ENCODE results near the gene NHSL2.

NHSL2 gene

DNA sequence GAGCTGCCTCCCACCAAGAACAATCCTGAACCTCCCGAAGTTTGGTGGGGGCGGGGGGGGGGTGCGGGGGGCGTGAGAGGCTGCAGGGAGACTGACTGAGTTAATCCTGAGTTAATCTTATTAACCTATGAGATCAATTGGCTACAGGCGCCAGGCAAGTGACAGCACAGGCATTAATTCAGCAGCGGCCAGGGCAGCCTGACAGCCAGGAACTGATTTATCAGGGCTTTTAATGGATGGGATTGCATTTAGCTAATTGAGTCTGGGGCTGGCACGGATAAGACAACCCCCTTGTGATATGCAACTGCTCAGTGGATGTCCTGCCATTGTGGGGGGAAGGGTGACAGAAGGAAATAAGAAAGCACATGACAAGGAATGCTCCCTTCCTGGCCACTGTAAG lies 204.7 kb downstream of the NHSL2 start:
- Histone ChIP-seq H3K9me3 (ENCODE audit: severe bottlenecking) (no peaks in the 10 kb centered on the region), H3K4me3 (ENCODE audit: low read depth, low read length) (no peak overlapping the region), H3K27me3 (ENCODE audit: insufficient read depth, low read depth, severe bottlenecking) (no peaks in the 10 kb centered on the region), H3K27ac (peak overlapping the region; percentile 97), H3K36me3 (no peaks in the 10 kb centered on the region; the same call in 1 of the 2 replicates)
- DNase-seq = peak; percentile 97
- TF ChIP-seq CTCF (IDR thresholded peaks at IDR 0.05; ENCODE audit: low read depth, low read length) = no peak

DNA sequence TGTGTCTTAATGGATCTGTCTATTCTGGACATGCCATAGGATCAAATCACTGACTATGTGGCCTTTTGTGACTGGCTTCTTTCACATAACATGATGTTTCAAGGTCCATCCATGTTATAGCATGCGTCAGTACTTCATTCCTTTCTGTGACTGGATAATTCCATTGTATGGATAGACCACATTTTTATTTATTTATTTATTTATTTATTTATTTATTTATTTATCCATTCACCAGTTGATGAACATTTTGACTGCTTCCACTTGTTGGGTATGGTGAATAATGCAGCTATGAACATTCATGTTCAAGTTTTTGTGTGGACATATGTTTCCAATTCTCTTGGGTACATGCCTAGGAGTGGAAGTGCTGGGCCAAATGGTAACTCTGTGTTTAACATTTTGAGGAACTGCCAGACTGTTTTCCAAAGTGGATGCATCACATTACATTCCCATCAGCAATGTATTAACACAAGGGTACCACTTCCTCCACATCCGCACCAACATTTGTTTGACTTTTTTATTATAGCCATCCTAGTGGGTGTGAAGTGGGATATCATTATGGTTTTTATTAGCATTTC lies 207.1 kb downstream of the NHSL2 start:
- DNase-seq = no peak
- no peaks in the 10 kb centered on the region for H3K9me3 ChIP-seq (ENCODE audit: severe bottlenecking)
- H3K27me3 ChIP-seq (ENCODE audit: insufficient read depth, low read depth, severe bottlenecking) = no peaks in the 10 kb centered on the region
- no peak overlapping the region for H3K27ac ChIP-seq
- no peak for TF ChIP-seq CTCF (IDR thresholded peaks at IDR 0.05; ENCODE audit: low read depth, low read length)
- H3K4me3 ChIP-seq (ENCODE audit: low read depth, low read length) = no peak overlapping the region
- H3K36me3 ChIP-seq = no peaks in the 10 kb centered on the region

- no peaks in the 10 kb centered on the region for H3K27me3 ChIP-seq (ENCODE audit: insufficient read depth, low read depth, severe bottlenecking)
- DNase-seq = no peak
- H3K36me3 ChIP-seq = no peaks in the 10 kb centered on the region
- H3K9me3 ChIP-seq (ENCODE audit: severe bottlenecking) = no peaks in the 10 kb centered on the region
- H3K4me3 ChIP-seq (ENCODE audit: low read depth, low read length) = no peak overlapping the region
- H3K27ac ChIP-seq = no peak overlapping the region
- no peak for TF ChIP-seq CTCF (IDR thresholded peaks at IDR 0.05; ENCODE audit: low read depth, low read length)
Observed at GRCh38 chrX:72120837-72121236, 210.2 kb downstream of the NHSL2 start.

GRCh38 chrX:72121383-72121782 lies 210.7 kb downstream of the NHSL2 start:
- Histone ChIP-seq H3K36me3 (no peaks in the 10 kb centered on the region), H3K27ac (no peak overlapping the region), H3K27me3 (ENCODE audit: insufficient read depth, low read depth, severe bottlenecking) (no peaks in the 10 kb centered on the region), H3K9me3 (ENCODE audit: severe bottlenecking) (no peaks in the 10 kb centered on the region), H3K4me3 (ENCODE audit: low read depth, low read length) (no peak overlapping the region)
- no peak for DNase-seq
- TF ChIP-seq CTCF (IDR thresholded peaks at IDR 0.05; ENCODE audit: low read depth, low read length) = no peak

DNA sequence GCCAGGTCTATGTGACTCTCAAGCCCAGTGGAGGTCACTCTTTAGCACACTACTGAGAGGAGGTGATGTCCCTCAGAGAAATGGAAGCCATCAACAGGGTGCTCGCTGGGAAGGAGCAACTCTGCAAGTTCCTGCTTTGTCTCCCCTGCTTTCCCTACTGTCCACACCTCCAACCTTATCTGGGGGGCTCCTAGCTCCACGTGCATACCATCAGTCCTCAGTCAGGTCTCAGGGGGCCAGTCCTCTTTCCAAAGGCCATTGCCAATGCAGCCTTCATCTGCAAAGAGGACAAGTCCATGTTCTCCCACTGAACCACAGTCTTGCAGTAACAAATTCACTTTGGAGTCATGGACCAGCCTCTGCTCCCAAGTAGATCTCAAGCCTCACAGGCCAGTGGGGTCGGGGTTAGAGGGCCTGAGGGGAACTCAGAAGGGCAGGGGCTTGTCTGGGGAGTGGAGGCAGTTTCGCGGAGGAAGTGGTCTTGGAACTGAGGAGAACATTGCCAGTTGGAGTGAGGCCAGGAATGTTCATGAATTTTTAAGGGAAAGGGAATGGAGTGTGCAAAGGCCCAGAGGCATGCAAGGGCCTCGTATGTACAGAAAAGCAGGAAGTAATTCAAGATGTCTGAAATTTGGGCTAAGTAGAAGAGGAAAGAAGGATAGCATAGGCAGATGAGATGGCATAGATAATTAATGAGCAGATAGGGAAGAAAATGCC lies 212.1 kb downstream of the NHSL2 start:
- no peak for TF ChIP-seq CTCF (IDR thresholded peaks at IDR 0.05; ENCODE audit: low read depth, low read length)
- no peak for DNase-seq
- Histone ChIP-seq H3K9me3 (ENCODE audit: severe bottlenecking) (no peaks in the 10 kb centered on the region), H3K27ac (peak overlapping the region; percentile 81), H3K4me3 (ENCODE audit: low read depth, low read length) (no peak overlapping the region), H3K27me3 (ENCODE audit: insufficient read depth, low read depth, severe bottlenecking) (no peaks in the 10 kb centered on the region), H3K36me3 (no peaks in the 10 kb centered on the region)

Data from WERI-Rb-1 (cell line).